Right lobe of liver (tissue), 4 donors: ENCODE results near the gene THTPA.

Experiments used
- POLR2A ChIP-seq: fragments of 450-650 bp; IDR thresholded peaks from one replicate; pipeline ENCODE4 v1.6.1; 2017; ENCODE audit warnings: antibody characterized with exemption, mild to moderate bottlenecking
- TF ChIP-seq, protein P1 (sequence below), 4 donors: fragments of 200-600 bp in 3 of 4; fragments of 450-650 bp in 1 of 4; IDR thresholded peaks; one replicate each; pipeline versions ENCODE4 v1.5.1 to v1.8.0; 2016 to 2022; ENCODE audit warnings: antibody characterized with exemption in 4 of 4, mild to moderate bottlenecking in 2 of 4
- donor health status: DM: no; HTN: no; CAD: no.
- donor health status: DM: no; HTN: no; CAD: no.
- donor health status: DM: no; HTN: yes; CAD: no.

DNA sequence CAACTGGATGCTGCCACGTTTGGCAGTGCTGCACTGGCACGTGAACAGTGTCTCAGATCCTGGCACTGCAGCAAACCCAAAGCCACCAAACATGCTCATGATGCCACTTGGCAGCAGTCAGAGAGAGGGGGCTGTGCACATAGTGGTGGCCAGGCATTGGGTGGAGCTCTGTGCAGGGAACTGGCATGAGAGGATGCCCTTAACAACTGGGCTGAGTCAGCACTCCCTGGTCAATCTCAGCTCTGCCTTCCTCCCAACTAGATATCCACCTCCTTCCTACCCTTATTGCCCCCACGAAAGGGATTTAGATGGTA, 41.5 kb upstream of the THTPA start:
- TF ChIP-seq, protein P1, sequence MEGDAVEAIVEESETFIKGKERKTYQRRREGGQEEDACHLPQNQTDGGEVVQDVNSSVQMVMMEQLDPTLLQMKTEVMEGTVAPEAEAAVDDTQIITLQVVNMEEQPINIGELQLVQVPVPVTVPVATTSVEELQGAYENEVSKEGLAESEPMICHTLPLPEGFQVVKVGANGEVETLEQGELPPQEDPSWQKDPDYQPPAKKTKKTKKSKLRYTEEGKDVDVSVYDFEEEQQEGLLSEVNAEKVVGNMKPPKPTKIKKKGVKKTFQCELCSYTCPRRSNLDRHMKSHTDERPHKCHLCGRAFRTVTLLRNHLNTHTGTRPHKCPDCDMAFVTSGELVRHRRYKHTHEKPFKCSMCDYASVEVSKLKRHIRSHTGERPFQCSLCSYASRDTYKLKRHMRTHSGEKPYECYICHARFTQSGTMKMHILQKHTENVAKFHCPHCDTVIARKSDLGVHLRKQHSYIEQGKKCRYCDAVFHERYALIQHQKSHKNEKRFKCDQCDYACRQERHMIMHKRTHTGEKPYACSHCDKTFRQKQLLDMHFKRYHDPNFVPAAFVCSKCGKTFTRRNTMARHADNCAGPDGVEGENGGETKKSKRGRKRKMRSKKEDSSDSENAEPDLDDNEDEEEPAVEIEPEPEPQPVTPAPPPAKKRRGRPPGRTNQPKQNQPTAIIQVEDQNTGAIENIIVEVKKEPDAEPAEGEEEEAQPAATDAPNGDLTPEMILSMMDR (IDR thresholded peaks at IDR 0.05) = no peak
- TF ChIP-seq POLR2A = no peak
